HG02678 (cell line): ENCODE measurements around the gene NMU.
"Not testable (repeated sequence)": the region's sequence is repeated elsewhere in the genome, so short reads cannot be mapped to it uniquely, and the experiment has no call there.

Experiments
- ATAC-seq: cut with Tn5 transposase; IDR thresholded peaks from one replicate; pipeline ENCODE4 v1.9.1; 2021; ENCODE audit warnings: mild to moderate bottlenecking, moderate library complexity; ENCODE audit not compliant: unreplicated experiment

NMU gene

GRCh38 chr4:55625835-55626234, 10.3 kb downstream of the NMU start:
- ATAC-seq, result no peak

GRCh38 chr4:55624063-55624462, 12.0 kb downstream of the NMU start:
- not testable (repeated sequence) for ATAC-seq

- ATAC-seq, result no peak
Observed at GRCh38 chr4:55618546-55619143, 17.5 kb downstream of the NMU start.

GRCh38 chr4:55617587-55618197, 18.4 kb downstream of the NMU start:
- peak; percentile 93 for ATAC-seq

GRCh38 chr4:55615008-55615407, 21.1 kb downstream of the NMU start:
- no peak for ATAC-seq

- ATAC-seq, result no peak
Observed at GRCh38 chr4:55613621-55614020, 22.5 kb downstream of the NMU start.

GRCh38 chr4:55612341-55612740, 23.8 kb downstream of the NMU start:
- no peak for ATAC-seq

- no peak for ATAC-seq
Observed at GRCh38 chr4:55611358-55612059, 24.6 kb downstream of the NMU start.

- no peak for ATAC-seq
Observed at GRCh38 chr4:55610381-55610780, 25.7 kb downstream of the NMU start.

- no peak for ATAC-seq
Observed at GRCh38 chr4:55609393-55609866, 26.7 kb downstream of the NMU start.

GRCh38 chr4:55608591-55608990, 27.5 kb downstream of the NMU start:
- no peak for ATAC-seq

- ATAC-seq, result no peak
Observed at GRCh38 chr4:55604996-55605395, 31.1 kb downstream of the NMU start.

GRCh38 chr4:55600640-55601039, 35.5 kb downstream of the NMU start:
- no peak for ATAC-seq

- ATAC-seq, result no peak
Observed at GRCh38 chr4:55598641-55599040, 37.5 kb downstream of the NMU start.

GRCh38 chr4:55592014-55592413, 44.1 kb downstream of the NMU start, which contains the start of gene PDCL2:
PDCL2 (minus strand) TSS chr4:55592245; CDS start chr4:55592109, 136 bp downstream.
- ATAC-seq, result no peak

- ATAC-seq, result no peak
Observed at GRCh38 chr4:55588160-55588559, 47.9 kb downstream of the NMU start.

- ATAC-seq, result not testable (repeated sequence)
Observed at GRCh38 chr4:55582773-55583172, 53.3 kb downstream of the NMU start.

GRCh38 chr4:55578341-55579010, 57.6 kb downstream of the NMU start:
- ATAC-seq, result no peak

GRCh38 chr4:55575513-55575912, 60.6 kb downstream of the NMU start:
- ATAC-seq, result no peak

GRCh38 chr4:55574252-55574651, 61.8 kb downstream of the NMU start:
- ATAC-seq, result no peak

- ATAC-seq, result no peak
Observed at GRCh38 chr4:55571806-55572205, 64.3 kb downstream of the NMU start.
